Measurements from ENCODE around the gene SGCA.

Gene SGCA

DNA sequence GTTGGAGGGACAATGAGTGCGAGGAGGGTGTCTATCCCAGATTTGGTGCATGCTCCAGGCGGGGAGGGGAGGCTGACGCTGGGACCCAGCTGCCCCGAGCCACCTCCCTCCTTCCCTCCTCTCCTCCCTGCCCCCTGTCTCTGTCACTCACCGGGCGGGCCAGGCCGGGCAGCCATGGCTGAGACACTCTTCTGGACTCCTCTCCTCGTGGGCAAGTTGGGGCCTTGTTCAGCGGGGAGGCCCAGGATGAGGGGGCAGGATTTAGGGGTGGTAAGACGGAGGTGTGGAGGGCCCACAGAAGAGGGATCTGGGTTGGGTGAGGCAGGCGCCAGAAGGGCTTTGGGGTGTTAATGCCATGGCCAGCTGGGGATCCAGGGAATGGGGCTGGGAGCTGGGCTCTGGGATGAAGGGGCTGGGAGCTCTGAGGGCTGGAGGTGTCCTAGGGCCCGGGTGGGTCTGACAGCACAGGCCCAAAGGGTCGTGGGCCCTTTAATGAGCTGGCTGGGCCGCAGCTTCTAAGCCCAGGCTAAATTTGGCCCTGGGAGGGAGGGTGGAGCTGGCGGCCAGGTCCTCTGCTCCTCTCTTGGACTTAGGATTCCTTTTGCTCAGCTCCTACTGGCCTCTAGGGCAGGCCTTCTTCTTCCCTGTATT, at the start of gene SGCA:
SGCA (plus strand) TSS at position 139 of the 651 bp plus-strand sequence; CDS start at position 175, 36 bp downstream.
- DNase-seq = peak; percentile 80

DNA sequence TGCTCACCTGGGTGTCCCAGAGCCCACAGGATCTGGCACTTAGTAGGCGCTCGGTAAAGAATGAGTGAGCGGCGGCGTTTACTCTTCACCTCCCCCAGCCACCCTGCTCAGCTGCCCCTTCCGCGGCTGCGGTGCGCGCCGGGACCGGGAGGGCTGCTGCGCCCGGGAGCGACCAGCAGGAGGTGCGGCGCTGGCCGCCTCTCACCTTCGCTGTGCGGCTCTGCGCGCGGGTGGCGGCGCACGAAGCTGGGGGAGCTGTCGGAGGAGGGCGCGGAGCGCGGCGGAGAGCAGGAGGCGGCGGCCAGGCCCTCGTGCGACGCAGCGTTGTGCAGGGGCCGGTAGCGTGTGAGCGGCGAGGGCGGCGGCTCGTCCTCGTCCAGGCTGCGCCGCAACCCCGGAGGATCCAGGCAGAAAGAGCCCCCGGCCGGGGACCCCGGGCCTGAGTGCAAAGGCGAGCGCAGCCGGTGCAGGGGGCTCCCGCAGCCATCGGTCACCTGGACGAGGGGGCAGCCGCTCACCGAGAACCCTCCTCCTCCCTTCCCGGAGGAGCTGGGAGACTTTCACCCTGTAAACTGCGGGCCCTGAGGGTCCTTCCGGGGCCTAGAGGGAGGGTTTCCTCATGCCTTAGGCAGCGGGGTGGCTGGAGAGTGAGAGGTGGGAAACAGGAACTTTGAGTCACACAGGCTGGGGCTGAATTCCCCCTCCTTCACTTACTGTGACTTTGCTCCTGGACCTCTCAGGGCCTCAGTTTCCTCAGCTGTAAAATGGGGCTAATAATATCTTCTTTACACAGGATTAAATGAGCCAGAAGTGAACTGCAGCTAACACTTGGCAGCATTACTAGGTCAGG, 48.4 kb upstream of the SGCA start:
- peak; percentile 78 for DNase-seq

DNA sequence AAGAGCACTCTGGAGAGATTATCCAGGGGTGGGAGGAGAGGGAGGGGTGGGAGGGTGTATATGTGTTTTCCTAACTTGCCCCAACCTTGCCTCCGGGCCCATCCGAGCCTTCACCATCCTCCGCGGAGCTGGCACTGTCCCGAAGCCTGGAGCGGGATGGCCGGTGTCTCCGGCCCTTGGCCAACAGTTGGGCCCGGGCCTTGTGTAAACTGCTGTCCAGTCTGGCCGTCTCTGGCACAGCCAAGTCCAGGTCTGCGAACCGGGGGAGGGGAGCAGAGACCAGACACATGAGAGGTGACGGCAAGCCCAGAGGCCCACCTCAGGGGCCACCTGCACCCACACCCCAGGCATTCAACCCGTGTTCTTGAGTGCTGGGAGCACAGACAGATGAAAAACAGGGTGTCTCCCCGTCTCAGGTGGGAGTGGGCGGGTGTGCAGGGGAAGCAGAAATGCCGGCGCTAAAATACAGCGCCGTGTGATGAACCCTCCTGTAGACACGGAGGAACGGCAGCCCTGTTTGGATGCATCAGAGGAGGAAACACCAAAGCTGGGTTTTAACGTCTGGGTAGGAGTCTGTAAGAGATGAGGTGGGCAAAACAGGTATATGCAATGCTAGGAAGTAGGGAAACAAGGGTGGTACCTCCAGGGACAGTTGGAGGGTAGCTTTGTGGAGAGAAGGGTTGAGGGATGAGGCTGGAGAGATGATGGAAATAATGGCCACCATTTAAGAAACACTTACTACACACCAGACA, 47.6 kb upstream of the SGCA start:
- DNase-seq = no peak

DNA sequence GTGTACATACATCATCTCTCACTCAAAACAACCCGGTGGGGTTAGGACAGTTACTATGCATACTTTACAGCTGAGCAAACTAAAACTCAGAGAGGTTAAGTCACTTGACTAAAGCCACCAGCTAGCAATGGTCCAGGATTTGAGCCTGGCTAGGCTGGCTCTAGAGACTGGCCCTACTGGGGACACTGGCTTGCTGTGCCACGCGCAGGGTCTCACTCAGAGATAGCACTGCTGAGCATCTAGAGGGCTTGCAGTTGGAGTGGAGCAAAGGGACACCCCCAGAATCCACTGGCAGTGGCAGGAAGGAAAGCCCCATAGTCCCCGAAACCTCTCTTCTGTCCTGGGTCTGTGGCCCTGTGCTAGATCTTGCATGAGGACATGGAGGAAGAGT, 47.0 kb upstream of the SGCA start:
- no peak for DNase-seq

DNA sequence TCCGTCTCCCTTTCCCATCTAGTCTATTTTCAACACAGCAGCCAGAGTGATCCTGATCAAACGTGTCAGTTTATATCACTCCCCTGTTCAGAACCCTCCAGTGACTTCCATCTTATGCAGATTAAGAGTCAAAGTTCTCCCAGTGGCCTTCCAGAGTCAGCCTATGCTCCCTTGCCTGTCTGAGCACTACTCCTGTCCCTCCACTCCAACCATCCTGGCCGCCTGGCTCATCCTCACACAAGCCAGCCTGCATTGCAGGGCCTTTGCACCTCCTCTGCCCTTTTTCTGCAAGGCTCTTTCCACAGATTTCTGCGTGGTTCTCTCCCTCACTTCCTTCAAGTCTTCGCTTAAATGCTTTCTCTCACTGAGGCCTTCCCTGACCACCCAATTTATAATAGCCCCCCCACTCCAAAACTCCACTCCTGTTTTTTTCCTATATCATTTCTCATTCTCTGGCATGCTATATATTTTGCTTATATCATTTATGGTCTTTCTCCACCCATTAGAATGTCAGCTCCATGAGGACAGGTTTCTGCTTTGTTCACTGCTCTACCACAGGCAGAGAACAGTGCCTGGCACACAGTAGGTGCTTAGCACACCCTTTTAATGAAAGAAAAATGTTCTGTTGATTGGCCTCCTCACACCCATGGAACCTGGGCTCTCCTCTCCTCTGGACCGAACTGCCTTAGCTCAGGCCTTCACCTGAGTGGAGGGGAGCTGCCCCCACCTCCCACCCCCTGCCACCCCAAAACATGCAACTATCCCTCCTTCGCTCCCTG, 45.1 kb upstream of the SGCA start:
- DNase-seq = no peak

DNA sequence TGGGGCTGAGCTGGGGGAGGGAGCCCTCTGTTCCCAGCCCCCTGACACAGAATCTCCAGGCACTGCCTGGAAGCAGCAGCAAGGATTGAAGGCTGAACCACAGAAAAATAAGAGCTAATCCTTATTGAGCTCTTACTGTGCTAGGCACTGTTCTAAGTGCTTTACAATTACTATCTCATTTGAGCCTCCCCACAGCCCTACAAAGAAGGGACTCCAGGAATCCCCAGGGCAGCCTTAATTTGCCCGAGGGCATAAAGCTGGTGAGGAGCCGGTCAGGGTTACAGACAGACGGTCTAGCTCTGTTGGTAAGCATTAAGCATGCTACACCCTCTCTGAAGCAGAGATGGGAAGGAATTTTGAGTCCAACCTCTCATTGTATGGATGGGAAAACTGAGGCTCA, 42.9 kb upstream of the SGCA start:
- DNase-seq = no peak

DNA sequence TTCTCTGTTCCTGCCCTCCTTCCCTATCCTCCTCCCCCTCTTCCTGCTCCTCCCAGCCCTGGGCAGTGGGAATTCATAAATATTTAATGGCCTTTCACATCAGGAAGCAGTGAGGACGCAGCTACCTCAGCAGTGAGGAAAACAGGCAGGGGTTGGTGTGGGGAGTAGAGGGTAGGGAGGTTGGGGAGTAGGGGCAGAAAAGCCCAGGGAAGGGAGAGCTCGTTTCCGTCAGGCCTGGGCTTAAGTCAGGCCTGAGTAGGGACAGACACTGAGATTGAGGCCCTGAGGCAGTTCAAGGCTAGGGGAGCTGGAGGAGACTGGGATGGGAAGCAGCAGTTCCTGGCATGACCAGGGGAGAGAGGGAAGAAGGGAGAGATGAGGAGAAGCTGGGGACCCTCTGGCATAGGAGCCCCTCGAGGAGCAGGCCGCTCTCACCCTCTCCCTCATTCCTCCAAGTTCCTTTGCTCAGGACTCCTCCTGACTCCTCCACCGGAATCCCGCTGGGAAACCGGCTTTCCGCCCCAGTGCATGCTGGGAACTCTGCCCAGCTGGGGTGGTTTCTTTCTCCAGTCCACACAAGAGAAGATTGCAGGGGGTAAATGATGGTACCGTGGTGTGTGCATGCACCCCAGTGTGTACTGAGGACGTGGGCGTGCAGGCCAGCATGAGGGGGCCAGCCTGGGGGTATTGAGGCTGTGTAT, 42.0 kb upstream of the SGCA start:
- no peak for DNase-seq

DNA sequence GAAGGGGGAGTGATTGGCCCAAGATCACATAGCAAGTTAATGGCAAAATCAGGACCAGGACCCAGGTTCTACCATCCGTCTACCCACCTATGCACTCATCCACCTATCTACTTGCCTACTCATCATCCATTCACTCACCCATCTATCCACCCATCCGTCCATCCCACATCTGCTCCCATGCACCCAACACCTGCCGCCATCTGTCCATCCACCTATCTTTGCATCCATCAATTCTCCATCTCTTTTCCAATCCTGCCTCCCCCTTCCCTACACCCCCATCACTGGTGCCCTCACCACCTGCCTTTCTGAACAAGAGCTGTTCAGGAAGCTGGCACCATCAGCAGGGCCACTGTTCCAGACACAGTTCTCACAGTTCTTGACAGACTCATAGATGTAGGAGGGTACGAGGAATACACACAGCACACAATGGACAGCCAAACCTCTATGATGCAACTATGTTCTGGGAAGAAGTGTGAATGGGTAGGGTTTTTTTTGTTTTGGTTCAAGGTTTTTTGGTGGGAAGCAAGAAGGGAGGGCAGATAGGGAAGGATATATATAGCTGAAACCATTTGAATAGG, 40.3 kb upstream of the SGCA start:
- DNase-seq = no peak

DNA sequence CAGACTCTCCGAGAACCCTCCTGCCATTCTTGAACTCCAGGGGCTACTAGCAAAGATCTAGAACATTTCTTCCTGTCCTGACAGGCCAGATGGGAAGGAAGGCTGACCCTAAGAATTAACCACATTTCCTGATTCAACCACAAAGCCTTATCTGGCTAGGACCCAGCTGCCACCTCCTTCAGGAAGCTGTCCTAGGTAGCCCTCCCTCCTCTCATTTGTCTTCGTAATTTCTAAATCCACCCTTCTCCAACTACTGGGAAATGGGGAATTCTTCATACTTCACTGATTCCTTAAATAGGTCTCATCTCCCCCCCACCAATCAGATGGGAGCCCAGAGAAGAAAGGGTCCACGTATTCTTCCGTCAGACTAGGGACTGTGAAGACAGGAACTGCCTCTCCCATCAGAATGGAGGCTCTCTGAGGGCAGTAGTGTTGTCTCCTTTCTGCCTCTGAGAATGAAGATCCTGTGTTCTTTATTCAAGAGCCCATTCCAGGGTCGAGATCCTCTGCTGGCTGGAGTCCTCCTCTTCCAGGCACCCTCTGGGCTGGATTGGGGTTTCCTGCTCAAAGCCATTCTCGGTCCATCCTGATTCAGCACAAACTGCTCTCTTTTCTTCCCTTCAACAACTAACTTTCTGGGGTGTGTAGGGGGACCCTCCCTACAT, 38.0 kb upstream of the SGCA start:
- DNase-seq = no peak

DNA sequence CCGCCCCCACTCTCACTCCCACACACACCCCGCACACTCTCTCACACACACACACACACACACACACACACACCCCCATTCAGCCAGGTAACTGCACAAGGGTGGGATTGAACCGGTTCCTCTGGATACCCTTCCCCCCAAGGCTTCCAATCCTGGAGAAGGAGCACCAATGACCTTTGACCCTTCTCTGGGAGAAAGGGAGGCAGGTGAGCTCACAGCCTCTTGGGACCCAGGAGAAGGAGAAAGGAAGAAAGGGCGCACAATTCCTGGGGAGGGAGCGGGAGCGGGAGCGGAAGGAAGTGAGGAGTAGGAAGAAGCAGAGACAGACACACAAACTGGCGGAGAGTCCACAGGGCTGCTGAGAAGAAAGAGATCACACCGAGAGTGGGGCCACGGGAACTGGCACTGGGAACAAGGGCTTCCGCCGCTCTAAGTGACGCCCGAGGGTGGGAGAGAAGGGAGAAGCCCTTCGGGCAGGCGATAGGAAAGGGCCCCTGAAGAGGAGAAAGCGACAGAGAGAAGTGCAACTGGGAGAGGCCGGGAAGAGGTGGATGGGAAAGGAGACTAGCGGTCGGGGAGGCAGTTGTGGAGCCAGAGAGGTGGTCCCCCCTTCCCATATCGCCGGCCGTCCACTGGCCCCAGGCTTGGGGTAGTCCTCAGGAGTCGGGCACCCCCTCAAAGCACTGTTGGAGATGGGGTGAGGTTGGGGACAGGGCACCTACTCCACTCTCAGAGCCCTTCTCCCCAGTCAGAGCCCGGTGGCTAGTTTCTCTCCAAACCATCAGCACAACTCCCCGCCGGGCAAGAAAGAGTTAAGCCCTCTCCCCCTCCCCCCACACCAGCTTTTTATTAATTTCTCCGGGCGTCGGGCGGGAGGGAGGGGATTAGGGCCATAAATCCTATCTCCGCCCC, 37.1 kb upstream of the SGCA start:
- peak; percentile 65 for DNase-seq

DNA sequence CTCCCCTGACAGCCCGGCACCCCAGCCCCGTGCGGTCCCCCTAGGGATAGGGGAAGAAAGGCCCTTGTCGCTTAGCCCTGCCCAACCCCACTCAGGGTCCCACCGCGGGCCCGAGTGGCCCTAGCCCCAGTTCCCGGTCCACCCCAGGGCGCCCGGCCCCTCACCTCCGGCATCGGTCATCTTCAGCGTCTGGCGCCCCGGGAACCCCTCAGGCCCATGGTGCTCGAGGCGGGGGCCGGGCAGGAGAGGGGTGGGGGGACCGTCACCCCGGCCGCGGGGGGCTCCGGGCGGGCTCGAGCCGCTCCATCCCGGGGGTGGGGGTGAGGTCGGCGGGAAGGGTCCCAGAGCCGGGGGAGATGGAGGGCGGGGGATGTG, 36.5 kb upstream of the SGCA start:
- no peak for DNase-seq

DNA sequence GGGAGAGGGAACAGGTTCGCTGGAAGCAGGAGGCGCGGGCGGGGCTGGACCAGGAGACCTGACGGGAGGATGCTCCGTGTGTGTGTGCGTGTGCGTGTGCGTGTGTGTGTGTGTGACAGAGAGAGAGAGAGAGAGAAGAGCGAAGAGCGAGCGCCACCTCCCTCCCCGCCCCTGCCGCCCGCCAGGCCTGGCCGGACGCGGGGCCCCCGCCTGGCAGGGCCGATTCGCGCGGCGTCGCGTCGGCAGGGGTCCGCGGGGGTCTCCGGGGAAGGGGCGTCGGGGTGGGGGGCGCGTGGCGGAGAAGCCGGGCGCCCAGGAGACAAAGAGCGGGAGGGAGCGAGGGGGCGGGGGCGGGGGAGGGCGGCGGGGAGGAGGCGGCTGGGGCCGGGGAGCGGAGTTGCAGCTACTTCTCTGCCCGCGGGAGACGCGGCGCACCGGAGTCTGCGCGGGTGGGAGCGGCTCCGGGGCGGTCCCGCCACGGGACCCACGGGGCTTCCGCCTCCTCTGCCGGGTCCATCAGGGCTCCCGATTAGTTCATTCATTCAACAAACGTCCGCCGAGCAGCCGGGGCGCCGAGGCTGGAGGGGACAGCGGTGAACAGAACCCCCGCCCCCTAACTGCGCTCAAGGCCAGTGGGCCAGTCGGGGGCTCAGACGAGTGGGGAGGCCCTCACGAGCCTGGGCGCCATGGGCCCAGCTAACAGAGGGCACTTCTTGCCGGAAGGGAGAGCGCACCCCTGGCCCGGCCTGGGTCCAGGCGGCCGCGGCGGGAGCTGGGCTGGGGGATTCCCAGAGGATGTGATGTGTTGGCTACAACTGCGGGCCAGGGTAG, 35.9 kb upstream of the SGCA start, which contains the start of gene SAMD14:
SAMD14 (minus strand) TSS at position 433 of the 831 bp plus-strand sequence. CDS start 5,201 bp downstream, outside the sequence.
- DNase-seq = peak; percentile 70

DNA sequence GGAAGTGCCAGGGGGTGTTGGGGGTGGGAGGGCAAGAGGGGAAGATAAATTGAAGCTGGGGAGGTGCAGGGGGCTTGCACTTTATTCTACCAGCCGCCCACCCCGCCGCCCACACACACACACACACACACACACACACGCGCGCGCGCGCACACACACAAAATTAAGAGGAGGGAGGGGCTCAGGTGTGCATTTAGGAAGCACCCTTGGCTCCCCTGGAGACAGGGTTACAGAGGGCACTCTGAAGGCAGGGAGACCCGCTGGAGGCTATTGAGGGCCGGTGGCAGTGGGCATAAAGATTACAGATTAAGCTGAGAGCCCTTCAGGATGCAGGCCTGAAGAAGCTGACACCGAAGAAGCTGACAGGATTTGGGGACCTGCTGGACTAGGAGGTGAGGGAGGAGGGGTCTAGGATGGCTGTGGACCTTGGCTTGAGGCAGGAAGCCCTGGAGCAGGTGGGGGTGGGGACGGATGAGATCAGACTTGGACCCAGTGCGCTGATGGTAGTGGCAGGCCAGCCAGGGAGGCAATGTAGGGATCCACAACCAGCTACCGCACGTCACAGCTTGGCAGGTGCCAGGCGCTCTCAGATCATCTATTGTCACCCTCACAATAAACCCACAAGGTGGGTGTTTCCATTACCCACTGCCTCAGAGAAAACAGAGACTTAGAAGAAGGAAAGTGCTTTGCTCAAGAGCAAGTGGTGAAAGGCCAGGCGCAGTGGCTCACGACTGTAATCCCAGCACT, 35.1 kb upstream of the SGCA start:
- no peak for DNase-seq

DNA sequence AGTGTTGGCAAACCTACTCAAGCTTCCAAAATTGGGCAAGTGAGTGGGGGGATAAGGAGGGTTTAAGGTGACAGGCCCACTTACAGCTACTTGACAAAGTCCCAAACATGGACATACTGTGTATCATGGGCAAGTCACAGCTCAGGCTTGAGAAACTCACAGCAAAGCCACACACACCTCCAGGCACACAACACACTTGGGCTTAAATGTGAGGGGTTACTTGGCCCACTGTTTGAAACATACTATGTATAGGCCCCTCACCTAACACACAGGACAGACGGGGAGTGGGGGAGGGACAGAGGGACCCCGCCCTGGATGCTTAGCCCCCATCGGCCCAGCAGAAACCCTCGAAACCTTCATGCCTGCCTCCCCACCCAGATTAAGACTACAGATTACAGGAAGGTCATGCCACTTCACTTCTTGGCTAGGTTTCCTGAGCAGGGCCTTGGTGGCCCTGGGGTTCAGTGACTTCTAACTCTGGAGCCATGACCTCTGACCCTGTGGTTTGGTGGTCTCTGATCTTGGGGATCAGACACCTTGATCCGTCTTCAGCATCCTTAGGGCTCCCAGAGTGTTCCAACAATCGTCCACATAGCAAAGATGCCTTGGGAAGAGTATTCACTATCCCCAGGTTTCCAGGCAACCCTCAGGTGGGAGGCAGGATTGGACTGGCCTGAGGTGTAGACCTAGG, 33.6 kb upstream of the SGCA start:
- DNase-seq = no peak

DNA sequence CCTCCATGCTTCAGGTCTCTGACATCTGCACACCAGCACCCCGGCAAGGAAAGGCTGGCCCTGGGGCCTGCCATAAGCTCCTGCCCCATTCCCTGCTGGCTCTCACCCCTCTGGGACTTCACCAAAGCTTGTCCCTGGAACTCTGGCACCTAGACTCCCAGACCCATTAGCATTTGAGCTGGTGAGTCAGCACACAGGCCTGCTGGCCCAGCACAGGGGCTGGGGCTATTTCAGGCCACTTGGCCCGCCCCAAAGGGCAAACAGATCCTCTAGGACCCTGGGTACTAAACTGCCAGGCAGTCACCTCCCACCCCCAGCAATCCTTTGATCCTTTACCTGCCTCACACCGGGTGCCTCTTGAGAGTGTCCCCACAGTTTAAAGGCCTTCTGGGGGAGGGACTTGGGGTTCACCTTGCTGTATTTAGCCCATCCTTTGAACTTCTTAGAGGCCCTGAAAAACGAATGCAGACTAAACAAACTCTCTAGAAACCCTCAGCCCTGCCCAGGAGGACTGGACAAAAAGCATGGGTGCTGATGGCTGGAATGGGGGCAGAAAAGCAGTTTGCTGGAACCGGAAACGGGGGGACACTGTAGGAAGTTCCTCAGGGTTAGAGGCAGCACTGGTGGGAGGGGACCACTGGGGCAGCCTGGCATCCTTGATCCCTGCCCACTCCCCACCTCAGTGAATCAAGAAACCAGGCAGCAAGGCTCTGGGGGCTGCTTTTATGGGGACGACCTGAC, 32.6 kb upstream of the SGCA start:
- DNase-seq = no peak

DNA sequence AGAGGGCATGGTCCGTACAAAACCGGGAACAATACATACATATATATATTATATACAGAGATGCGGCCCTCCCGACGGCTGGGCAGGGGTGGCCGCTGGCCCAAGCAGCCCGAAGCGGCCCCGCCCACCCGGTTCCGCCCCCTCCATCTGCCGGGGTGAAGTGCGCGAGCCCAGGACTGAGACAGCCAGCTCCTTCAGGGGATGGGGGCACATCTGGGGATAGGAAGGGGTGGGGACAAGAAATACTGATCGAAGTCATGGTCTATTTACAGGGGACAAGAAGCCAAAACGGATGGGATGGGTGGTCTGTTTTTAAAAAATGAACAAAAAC, 32.1 kb upstream of the SGCA start:
- no peak for DNase-seq

Measured in right hindlimb (tissue), 1 donor.